HG03575 (cell line): Measurements from ENCODE around the gene CCNI2.
"Not testable (repeated sequence)": the region's sequence is repeated elsewhere in the genome, so short reads cannot be mapped to it uniquely, and the experiment has no call there.

Source experiments
- ATAC-seq: cut with Tn5 transposase; IDR thresholded peaks from one replicate; pipeline ENCODE4 v1.9.1; 2021; ENCODE audit not compliant: unreplicated experiment, insufficient number of reproducible peaks, low FRiP score; ENCODE audit errors: extremely low read depth

Gene CCNI2

DNA sequence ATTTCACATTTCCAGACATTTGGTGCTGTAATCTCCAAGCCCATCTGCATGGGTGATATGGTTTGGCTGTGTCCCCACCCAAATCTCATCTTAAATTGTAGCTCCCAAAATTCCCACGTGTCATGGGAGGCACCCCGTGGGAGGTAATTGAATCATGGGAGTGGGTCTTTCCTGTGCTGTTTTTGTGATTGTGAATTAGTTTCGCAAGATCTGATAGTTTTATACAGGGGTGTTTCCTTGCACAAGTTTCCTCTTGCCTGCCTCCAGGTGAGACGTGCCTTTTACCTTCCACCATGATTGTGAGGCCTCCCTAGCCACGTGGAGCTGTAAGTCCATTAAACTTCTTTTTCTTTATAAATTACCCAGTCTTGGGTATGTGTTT, 55.5 kb downstream of the CCNI2 start:
- ATAC-seq, result not testable (repeated sequence)
